ENCODE results near the gene RTN4R. TPM values are rescaled to one million over a fixed set of nuclear protein-coding genes. Genes with fewer than 3 reads are reported as not detected.

Gene RTN4R
- total and polyA plus RNA-seq, 9 of the 15 experiments (the other 6 are each of a cell fraction or from before 2014, with no cell fraction given), result 0.04 to 2.8 (median 1.4) TPM; not detected in 3

GRCh38 chr22:20267441-20268278 is 458 bp downstream of the RTN4R start (continued):
- no peak for TF ChIP-seq MGA (IDR thresholded peaks at IDR 0.05)
- no peak for TF ChIP-seq CBFA2T3 (IDR thresholded peaks at IDR 0.05)
- no peak for TF ChIP-seq CHD4 (IDR thresholded peaks at IDR 0.05; ENCODE audit: insufficient read depth, insufficient replicate concordance, low read depth, low read length, poor library complexity, severe bottlenecking)
- TF ChIP-seq NR4A1 (CRISPR knock-in tag; IDR thresholded peaks at IDR 0.05), result 0 out of 2 replicates have a peak, but pooled peaks have one; percentile 13
- no peak for TF ChIP-seq NR4A1 (tag; IDR thresholded peaks at IDR 0.05)
- TF ChIP-seq ZKSCAN1 (IDR thresholded peaks at IDR 0.05; ENCODE audit: low read depth, low read length), result no peak
- no peak for TF ChIP-seq MCM5 (IDR thresholded peaks at IDR 0.05; ENCODE audit: low read depth)
- TF ChIP-seq HLTF (IDR thresholded peaks at IDR 0.05), result no peak
- no peak for TF ChIP-seq TFAM (CRISPR knock-in tag; conservative IDR thresholded peaks at IDR 0.05)
- TF ChIP-seq FOXA3 (CRISPR knock-in tag; conservative IDR thresholded peaks at IDR 0.05 in 1 of 2, IDR thresholded peaks at IDR 0.05 in 1 of 2), result 0 out of 4 replicates have a peak, but pooled peaks of 1 of the 2 experiments have one; percentile 6
- no peak for TF ChIP-seq IFI16 (CRISPR knock-in tag; IDR thresholded peaks at IDR 0.05)
- TF ChIP-seq ZBTB43 (CRISPR knock-in tag; IDR thresholded peaks at IDR 0.05), result no peak
- peak; percentile 76 for TF ChIP-seq SIN3B (IDR thresholded peaks at IDR 0.05; ENCODE audit: low read depth)
- TF ChIP-seq RBFOX2 (IDR thresholded peaks at IDR 0.05; ENCODE audit: low read depth, low read length), result 0 out of 2 replicates have a peak, but pooled peaks have one; percentile 7
- 0 out of 2 replicates have a peak, but pooled peaks have one; percentile 64 for TF ChIP-seq KAT7 (CRISPR knock-in tag; IDR thresholded peaks at IDR 0.05; ENCODE audit: borderline replicate concordance)
- no peak for TF ChIP-seq CAMTA2 (CRISPR knock-in tag; conservative IDR thresholded peaks at IDR 0.05)

Measured in K562 (cell line).